ENCODE data around the gene LGR6.

DNA sequence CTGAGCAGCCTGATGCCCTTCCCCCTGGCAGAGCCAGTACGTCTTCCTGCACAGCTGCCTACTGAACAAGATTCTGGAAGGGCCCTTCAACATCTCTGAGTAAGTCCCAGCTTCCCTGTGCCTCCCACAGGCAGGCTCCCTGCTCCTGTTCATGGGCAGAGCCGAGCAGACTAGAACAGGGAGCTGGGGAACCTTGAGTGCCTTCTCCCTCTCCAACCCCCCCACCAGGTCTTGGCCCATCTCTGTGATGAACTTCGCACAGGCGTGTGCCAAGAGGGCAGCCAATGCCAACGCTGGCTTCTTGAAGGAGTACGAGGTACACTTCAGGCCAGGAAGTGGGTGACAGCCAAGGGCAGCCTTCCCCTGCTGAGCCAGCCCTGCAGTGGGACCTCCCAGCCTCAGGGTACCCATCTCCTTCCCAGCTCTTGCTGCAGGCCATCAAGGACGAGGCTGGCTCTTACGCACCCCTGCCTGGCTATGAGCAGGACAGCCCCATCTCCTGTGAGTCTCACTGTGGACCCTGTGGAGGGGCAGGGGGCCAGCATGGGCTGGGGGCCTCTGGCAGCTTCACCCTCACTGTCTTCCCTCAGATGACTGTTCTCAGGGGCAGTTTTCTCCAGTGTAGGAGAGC lies 6.4 kb upstream of the LGR6 start:
- no peak for TF ChIP-seq BRCA1 (IDR thresholded peaks at IDR 0.05; ENCODE audit: low read depth, low read length)
- TF ChIP-seq, protein P1, sequence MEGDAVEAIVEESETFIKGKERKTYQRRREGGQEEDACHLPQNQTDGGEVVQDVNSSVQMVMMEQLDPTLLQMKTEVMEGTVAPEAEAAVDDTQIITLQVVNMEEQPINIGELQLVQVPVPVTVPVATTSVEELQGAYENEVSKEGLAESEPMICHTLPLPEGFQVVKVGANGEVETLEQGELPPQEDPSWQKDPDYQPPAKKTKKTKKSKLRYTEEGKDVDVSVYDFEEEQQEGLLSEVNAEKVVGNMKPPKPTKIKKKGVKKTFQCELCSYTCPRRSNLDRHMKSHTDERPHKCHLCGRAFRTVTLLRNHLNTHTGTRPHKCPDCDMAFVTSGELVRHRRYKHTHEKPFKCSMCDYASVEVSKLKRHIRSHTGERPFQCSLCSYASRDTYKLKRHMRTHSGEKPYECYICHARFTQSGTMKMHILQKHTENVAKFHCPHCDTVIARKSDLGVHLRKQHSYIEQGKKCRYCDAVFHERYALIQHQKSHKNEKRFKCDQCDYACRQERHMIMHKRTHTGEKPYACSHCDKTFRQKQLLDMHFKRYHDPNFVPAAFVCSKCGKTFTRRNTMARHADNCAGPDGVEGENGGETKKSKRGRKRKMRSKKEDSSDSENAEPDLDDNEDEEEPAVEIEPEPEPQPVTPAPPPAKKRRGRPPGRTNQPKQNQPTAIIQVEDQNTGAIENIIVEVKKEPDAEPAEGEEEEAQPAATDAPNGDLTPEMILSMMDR (IDR thresholded peaks at IDR 0.05; ENCODE audit: control extremely low read depth in 1 of 3, insufficient read depth in 1 of 3, low read depth in 1 of 3, low read length in 3 of 3) = no peak
